ENCODE measurements around the gene VIL1. TPM values are rescaled to one million over a fixed set of nuclear protein-coding genes. Genes with fewer than 3 reads are reported as not detected.

VIL1 gene
- total and polyA plus RNA-seq, 9 of the 15 experiments (the other 6 are each of a cell fraction or from before 2014, with no cell fraction given) = 0.51 to 2.7 (median 1.2) TPM

GRCh38 chr2:218435003-218435982, 16.4 kb downstream of the VIL1 start:
- Histone ChIP-seq H3K79me2 (ENCODE audit: control insufficient read depth, insufficient read depth, low read length) (no peaks in the 10 kb centered on the region), H3K4me1 (replicated peaks in 1 of 2; ENCODE audit: control insufficient read depth in 2 of 2, insufficient read depth in 2 of 2, low read length in 2 of 2) (peaks cover 2 to 7% of the 10 kb centered on the region in 2 experiments; a peak in 3 of 5 replicates), H3K9me1 (ENCODE audit: control insufficient read depth, insufficient read depth, low read length) (no peaks in the 10 kb centered on the region), H3K36me3 (ENCODE audit: control insufficient read depth, insufficient read depth, low read length) (no peaks in the 10 kb centered on the region), H3K9ac (ENCODE audit: insufficient read depth in 1 of 2, low read depth in 2 of 2, low read length in 2 of 2) (no peak overlapping the region), H2AFZ (ENCODE audit: low read depth, low read length) (no peak overlapping the region), H3K27me3 (ENCODE audit: control insufficient read depth in 2 of 2, insufficient read depth in 2 of 2, low read length in 2 of 2) (no peaks in the 10 kb centered on the region), H4K20me1 (replicated peaks; ENCODE audit: control insufficient read depth, insufficient read depth, low read length) (no peaks in the 10 kb centered on the region), H3K4me3 (no peak overlapping the region), H3K9me3 (replicated peaks; ENCODE audit: control insufficient read depth, insufficient read depth, low read depth, low read length) (no peaks in the 10 kb centered on the region), H3K4me2 (ENCODE audit: insufficient read depth, low read length) (no peak overlapping the region), H3K27ac (ENCODE audit: extremely low read depth, low read depth, low read length) (no peak overlapping the region)
- in situ Hi-C loops (cut with MboI) (no loop called here), intact Hi-C loops (cut with micrococcal nuclease) (no loop called here)
- FAIRE-seq (no peak), DNase-seq (ENCODE audit: extremely low read depth in 1 of 4, low spot score in 3 of 4) (no peak), ATAC-seq (no peak)
- POLR2A ChIA-PET = interaction anchor here (0.6 kb wide), 1 partner anchor 404 kb away, joined by 4 read pairs; no protein-coding TSS in a partner anchor
- WGBS (ENCODE audit: insufficient coverage, low coverage, missing lambda C conversion rate) = 57% methylated on average over 6 of the region's 11 CpGs
- BruUV-seq (replicated peaks) = no TSS peak
- CTCF ChIA-PET (ENCODE audit: low intra/inter-chr PET ratio) = no interaction called here
- TF ChIP-seq ZC3H11A (IDR thresholded peaks at IDR 0.05; ENCODE audit: low read depth, low read length) = no peak
- no peak for TF ChIP-seq ZKSCAN1 (IDR thresholded peaks at IDR 0.05; ENCODE audit: low read depth, low read length)
- TF ChIP-seq, protein P1, sequence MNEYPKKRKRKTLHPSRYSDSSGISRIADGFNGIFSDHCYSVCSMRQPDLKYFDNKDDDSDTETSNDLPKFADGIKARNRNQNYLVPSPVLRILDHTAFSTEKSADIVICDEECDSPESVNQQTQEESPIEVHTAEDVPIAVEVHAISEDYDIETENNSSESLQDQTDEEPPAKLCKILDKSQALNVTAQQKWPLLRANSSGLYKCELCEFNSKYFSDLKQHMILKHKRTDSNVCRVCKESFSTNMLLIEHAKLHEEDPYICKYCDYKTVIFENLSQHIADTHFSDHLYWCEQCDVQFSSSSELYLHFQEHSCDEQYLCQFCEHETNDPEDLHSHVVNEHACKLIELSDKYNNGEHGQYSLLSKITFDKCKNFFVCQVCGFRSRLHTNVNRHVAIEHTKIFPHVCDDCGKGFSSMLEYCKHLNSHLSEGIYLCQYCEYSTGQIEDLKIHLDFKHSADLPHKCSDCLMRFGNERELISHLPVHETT (CRISPR knock-in tag; conservative IDR thresholded peaks at IDR 0.05 in 1 of 2, IDR thresholded peaks at IDR 0.05 in 1 of 2) = no peak
- no peak for TF ChIP-seq KAT8 (IDR thresholded peaks at IDR 0.05; ENCODE audit: low read depth)
- TF ChIP-seq PHF20 (IDR thresholded peaks at IDR 0.05; ENCODE audit: partially characterized antibody) = no peak
- TF ChIP-seq BRCA1 (IDR thresholded peaks at IDR 0.05) = no peak
- TF ChIP-seq BRCA1 (CRISPR knock-in tag; IDR thresholded peaks at IDR 0.05) = no peak
- TF ChIP-seq ZFP36 (IDR thresholded peaks at IDR 0.05; ENCODE audit: low read depth, low read length, partially characterized antibody) = no peak
- no peak for TF ChIP-seq NR2C1 (IDR thresholded peaks at IDR 0.05)
- no peak for TF ChIP-seq NR2C1 (tag; IDR thresholded peaks at IDR 0.05)
- TF ChIP-seq, protein P2, sequence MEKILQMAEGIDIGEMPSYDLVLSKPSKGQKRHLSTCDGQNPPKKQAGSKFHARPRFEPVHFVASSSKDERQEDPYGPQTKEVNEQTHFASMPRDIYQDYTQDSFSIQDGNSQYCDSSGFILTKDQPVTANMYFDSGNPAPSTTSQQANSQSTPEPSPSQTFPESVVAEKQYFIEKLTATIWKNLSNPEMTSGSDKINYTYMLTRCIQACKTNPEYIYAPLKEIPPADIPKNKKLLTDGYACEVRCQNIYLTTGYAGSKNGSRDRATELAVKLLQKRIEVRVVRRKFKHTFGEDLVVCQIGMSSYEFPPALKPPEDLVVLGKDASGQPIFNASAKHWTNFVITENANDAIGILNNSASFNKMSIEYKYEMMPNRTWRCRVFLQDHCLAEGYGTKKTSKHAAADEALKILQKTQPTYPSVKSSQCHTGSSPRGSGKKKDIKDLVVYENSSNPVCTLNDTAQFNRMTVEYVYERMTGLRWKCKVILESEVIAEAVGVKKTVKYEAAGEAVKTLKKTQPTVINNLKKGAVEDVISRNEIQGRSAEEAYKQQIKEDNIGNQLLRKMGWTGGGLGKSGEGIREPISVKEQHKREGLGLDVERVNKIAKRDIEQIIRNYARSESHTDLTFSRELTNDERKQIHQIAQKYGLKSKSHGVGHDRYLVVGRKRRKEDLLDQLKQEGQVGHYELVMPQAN (IDR thresholded peaks at IDR 0.05; ENCODE audit: borderline replicate concordance) = no peak
- no peak for TF ChIP-seq GATA2 (CRISPR knock-in tag; IDR thresholded peaks at IDR 0.05)
- no peak for TF ChIP-seq HNRNPL (IDR thresholded peaks at IDR 0.05; ENCODE audit: low read depth, low read length)
- TF ChIP-seq ATF4 (CRISPR knock-in tag; IDR thresholded peaks at IDR 0.05) = no peak
- TF ChIP-seq SMC3 (conservative IDR thresholded peaks at IDR 0.05; ENCODE audit: insufficient read depth, low read depth, low read length) = no peak

Measured in K562 (cell line).